GM12891 (cell line): Measurements from ENCODE around the gene CAPNS1.
"Not testable (repeated sequence)": the region's sequence is repeated elsewhere in the genome, so short reads cannot be mapped to it uniquely, and the experiment has no call there.

ENCODE experiments used
- POLR2A ChIP-seq: IDR thresholded peaks from 2 replicates; pipeline ENCODE4 v1.6.1; 2011; ENCODE audit warnings: low read depth, low read length, control low read depth
- POLR2AphosphoS5 ChIP-seq: IDR thresholded peaks from 2 replicates; pipeline ENCODE4 v1.6.1; 2011; ENCODE audit warnings: low read depth, low read length, control low read depth
- POU2F2 ChIP-seq: IDR thresholded peaks from 2 replicates; pipeline ENCODE4 v1.6.1; 2011; ENCODE audit warnings: low read depth, mild to moderate bottlenecking, control low read depth, low read length, moderate library complexity
- SPI1 ChIP-seq: IDR thresholded peaks from 2 replicates; pipeline ENCODE4 v1.6.1; 2011; ENCODE audit warnings: low read depth, low read length, control low read depth
- TAF1 ChIP-seq: IDR thresholded peaks from 2 replicates; pipeline ENCODE4 v1.6.1; 2011; ENCODE audit warnings: low read depth, low read length, control low read depth

DNA sequence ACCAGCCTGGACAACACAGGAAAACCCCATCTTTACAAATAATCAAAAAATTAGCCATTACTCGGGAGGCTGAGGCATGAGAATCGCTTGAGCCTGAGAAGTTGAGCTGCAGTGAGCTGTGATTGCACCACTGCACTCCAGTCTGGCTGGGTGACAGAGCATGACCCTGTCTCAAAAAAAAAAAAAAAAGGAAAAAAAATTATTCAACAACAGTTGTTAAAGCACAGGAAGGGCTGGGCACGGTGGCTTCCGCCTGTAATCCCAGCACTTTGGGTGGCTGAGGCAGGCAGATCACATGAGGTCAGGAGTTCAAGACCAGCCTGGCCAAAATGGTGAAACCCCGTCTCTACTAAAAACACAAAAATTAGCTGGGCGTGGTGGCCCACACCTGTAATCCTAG, 8.6 kb upstream of the CAPNS1 start:
- TF ChIP-seq POLR2A, POLR2AphosphoS5, TAF1, SPI1, POU2F2: not testable (repeated sequence)
